PC-9 (cell line): ENCODE data around the gene NUBPL. TPM values are rescaled to one million over a fixed set of nuclear protein-coding genes. Genes with fewer than 3 reads are reported as not detected.

Experiments used
- BruUV-seq: library from RNA; stranded (reverse); fragments of 400-500 nt; replicated peaks from 2 replicates; lab custom pipeline; 2021; lab: Mats Ljungman, UMichigan
- CTCF ChIA-PET: fragments of 300-600 bp; sonication (Branson Sonifier 250); formaldehyde crosslinking; loops from one replicate; lab custom pipeline; 2022; ENCODE audit warnings: antibody characterized with exemption; lab: Charles Lee
- POLR2A ChIA-PET: fragments of 300-600 bp; sonication (Branson Sonifier 250); formaldehyde crosslinking; loops from one replicate; lab custom pipeline; 2022; ENCODE audit warnings: antibody characterized with exemption; ENCODE audit not compliant: unreplicated experiment; lab: Charles Lee
- DNase-seq, 2 experiments: peaks; one replicate each; pipeline versions ENCODE4 v3.0.0 to v3.0.0-alpha.2; 2015 to 2022; ENCODE audit warnings: mixed read lengths in 1 of 2
- H2AFZ ChIP-seq: fragments of 200-600 bp; sonication (generic); 2 replicates; pipeline ENCODE4 v1.8.1; 2017; ENCODE audit warnings: antibody characterized with exemption
- H3F3A ChIP-seq: fragments of 200-600 bp; sonication (generic); 2 replicates; pipeline ENCODE4 v1.8.1; 2017; ENCODE audit warnings: antibody characterized with exemption, mild to moderate bottlenecking, low read depth; ENCODE audit not compliant: insufficient read depth
- H3K27ac ChIP-seq: fragments of 200-600 bp; sonication (generic); 2 replicates; pipeline ENCODE4 v1.6.1; 2016; ENCODE audit warnings: mixed run types
- H3K27me3 ChIP-seq: fragments of 200-600 bp; sonication (generic); 2 replicates; pipeline ENCODE4 v1.6.1; 2016; ENCODE audit warnings: low read depth, mixed run types; ENCODE audit not compliant: insufficient read depth
- H3K36me3 ChIP-seq: fragments of 200-600 bp; sonication (generic); 2 replicates; pipeline ENCODE4 v1.6.1; 2016; ENCODE audit warnings: low read depth, mixed run types
- H3K4me1 ChIP-seq: fragments of 200-600 bp; sonication (generic); replicated peaks from 2 replicates; pipeline ENCODE4 v1.6.1; 2016; ENCODE audit warnings: mixed run types; ENCODE audit not compliant: insufficient read depth
- H3K4me2 ChIP-seq: fragments of 200-600 bp; sonication (generic); 2 replicates; pipeline ENCODE4 v1.6.1; 2017; ENCODE audit warnings: mixed run types
- H3K4me3 ChIP-seq: fragments of 200-600 bp; sonication (generic); 2 replicates; pipeline ENCODE4 v1.6.1; 2016; ENCODE audit warnings: mixed run types
- H3K79me2 ChIP-seq: fragments of 200-600 bp; sonication (generic); 2 replicates; pipeline ENCODE4 v1.6.1; 2017; ENCODE audit warnings: low read depth, mixed run types
- H3K9me2 ChIP-seq: fragments of 200-600 bp; sonication (generic); 2 replicates; pipeline ENCODE4 v1.8.1; 2017; ENCODE audit warnings: mild to moderate bottlenecking; ENCODE audit not compliant: insufficient read depth
- H3K9me3 ChIP-seq: fragments of 200-600 bp; sonication (generic); 2 replicates; pipeline ENCODE4 v1.8.1; 2016; ENCODE audit warnings: low read depth; ENCODE audit not compliant: insufficient read depth
- H4K20me1 ChIP-seq: fragments of 200-600 bp; sonication (generic); 2 replicates; pipeline ENCODE4 v1.8.1; 2017; ENCODE audit not compliant: insufficient read depth
- EZH2 ChIP-seq: fragments of 200-600 bp; sonication (generic); IDR thresholded peaks from 2 replicates; pipeline ENCODE4 v1.8.0; 2017; ENCODE audit warnings: antibody characterized with exemption, low read depth
- intact Hi-C: fragments of 100-400 bp; cut with micrococcal nuclease; formaldehyde crosslinking; loops from one replicate; pipeline ENCODE4 v1.10.0; 2022; ENCODE audit not compliant: unreplicated experiment
- total RNA-seq: library from RNA; stranded (reverse); gene quantifications from 2 replicates; pipeline ENCODE4 v1.2.3, GENCODE V29; 2021
- TF ChIP-seq, protein P1 (sequence below): fragments of 200-600 bp; sonication (generic); conservative IDR thresholded peaks from 2 replicates; pipeline ENCODE4 v1.6.1; 2017; ENCODE audit warnings: mixed run types, antibody characterized with exemption, mild to moderate bottlenecking, moderate library complexity

Gene NUBPL
- total RNA-seq, 1 experiment from 2014 or later = 14.6 TPM

DNA sequence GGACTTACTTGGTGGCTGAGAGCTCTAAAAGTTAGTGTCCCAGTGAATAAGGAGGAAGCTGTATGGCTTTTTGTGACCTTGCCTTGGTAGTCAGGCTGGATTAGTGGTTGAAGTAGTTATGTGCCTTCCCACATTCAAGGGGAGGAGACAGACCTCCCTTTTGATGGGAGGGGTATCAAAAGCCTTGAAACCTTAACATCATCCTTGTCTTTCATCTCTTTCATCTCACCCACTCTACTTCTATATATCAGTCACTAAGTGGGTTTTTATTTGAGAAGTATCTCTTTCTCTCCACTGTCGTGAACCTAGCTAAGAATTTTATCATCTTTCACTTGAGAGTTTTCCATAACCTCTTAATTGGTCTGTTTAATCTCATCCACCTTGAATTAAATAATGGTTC lies 15.7 kb downstream of the NUBPL start:
- no peaks in the 10 kb centered on the region for H3K36me3 ChIP-seq
- TF ChIP-seq, protein P1, sequence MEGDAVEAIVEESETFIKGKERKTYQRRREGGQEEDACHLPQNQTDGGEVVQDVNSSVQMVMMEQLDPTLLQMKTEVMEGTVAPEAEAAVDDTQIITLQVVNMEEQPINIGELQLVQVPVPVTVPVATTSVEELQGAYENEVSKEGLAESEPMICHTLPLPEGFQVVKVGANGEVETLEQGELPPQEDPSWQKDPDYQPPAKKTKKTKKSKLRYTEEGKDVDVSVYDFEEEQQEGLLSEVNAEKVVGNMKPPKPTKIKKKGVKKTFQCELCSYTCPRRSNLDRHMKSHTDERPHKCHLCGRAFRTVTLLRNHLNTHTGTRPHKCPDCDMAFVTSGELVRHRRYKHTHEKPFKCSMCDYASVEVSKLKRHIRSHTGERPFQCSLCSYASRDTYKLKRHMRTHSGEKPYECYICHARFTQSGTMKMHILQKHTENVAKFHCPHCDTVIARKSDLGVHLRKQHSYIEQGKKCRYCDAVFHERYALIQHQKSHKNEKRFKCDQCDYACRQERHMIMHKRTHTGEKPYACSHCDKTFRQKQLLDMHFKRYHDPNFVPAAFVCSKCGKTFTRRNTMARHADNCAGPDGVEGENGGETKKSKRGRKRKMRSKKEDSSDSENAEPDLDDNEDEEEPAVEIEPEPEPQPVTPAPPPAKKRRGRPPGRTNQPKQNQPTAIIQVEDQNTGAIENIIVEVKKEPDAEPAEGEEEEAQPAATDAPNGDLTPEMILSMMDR = no peak
- no peak for TF ChIP-seq EZH2
- no peak for DNase-seq
- ChIA-PET POLR2A (no interaction called here), CTCF (no interaction called here)
- H3K9me3 ChIP-seq = no peaks in the 10 kb centered on the region
- no peaks in the 10 kb centered on the region for H3K9me2 ChIP-seq
- BruUV-seq = no TSS peak
- no peak overlapping the region for H3K4me3 ChIP-seq
- no peaks in the 10 kb centered on the region for H3K4me1 ChIP-seq
- no peak overlapping the region for H2AFZ ChIP-seq
- H3K79me2 ChIP-seq = no peaks in the 10 kb centered on the region
- no peaks in the 10 kb centered on the region for H4K20me1 ChIP-seq
- no peaks in the 10 kb centered on the region for H3F3A ChIP-seq
- H3K4me2 ChIP-seq = no peak overlapping the region
- no peak overlapping the region for H3K27ac ChIP-seq
- intact Hi-C loops = no loop called here
- no peaks in the 10 kb centered on the region for H3K27me3 ChIP-seq

DNA sequence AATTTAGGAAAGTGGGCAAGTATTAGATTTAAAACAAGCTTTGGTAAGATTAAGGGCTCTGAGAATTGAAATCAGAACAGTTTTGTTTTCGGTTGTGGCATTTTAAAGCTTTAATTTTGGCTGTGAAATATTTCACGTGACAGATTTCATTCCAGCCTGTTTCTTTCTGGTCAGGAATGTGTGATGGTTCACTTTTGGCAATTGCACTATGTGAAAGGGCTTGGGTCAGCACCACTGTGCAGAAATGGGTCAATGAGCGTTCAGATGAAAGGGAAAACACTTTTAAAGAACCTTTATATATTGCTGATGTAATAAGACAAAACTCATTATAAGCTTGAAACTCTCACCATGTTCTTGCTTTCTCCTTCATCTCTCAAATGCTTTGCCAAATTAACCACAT lies 17.1 kb downstream of the NUBPL start:
- Histone ChIP-seq H3K4me3 (no peak overlapping the region), H3K36me3 (no peaks in the 10 kb centered on the region), H3K4me1 (no peaks in the 10 kb centered on the region), H3K9me3 (no peaks in the 10 kb centered on the region), H3K4me2 (no peak overlapping the region), H3K79me2 (no peaks in the 10 kb centered on the region), H2AFZ (no peak overlapping the region), H3F3A (no peaks in the 10 kb centered on the region), H4K20me1 (no peaks in the 10 kb centered on the region), H3K27ac (no peak overlapping the region), H3K27me3 (no peaks in the 10 kb centered on the region), H3K9me2 (no peaks in the 10 kb centered on the region)
- BruUV-seq = no TSS peak
- no peak for TF ChIP-seq EZH2
- TF ChIP-seq, protein P1 = no peak
- ChIA-PET POLR2A (no interaction called here), CTCF (no interaction called here)
- intact Hi-C loops = no loop called here
- DNase-seq = no peak

DNA sequence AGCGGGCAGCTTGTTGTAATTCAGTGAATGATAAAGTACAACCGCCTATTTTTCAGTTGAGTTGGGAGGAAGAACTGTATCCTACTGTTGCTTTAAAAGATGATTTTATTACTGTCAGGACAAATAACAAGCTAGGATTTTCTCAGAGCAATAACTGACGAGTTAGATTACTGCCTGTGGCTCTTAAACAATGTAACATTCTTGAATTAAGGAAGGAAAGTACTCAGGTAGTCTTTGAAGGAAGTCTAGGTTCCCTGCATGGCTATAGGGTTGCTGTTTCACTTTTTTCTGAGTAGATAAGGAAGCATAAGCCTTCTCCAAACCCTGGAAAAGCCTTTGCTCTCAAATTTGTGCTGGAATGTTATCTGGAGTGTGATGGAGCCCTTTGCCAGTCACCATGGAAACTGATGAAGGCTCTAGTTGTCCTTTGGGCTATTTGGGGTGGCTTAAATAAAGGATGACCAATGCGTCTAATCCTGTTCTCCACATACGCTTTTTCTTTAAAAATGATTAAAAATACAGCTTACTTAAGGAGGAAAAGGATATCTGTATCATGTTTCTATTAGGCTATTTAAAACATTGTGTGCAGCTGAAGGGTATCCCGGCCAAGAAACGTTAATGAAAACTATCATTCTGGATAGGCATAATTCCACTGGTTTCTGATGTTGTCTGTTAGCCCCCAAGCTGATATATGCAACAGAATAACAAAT lies 17.7 kb downstream of the NUBPL start:
- no peak overlapping the region for H2AFZ ChIP-seq
- no peaks in the 10 kb centered on the region for H4K20me1 ChIP-seq
- CTCF ChIA-PET = no interaction called here
- H3K79me2 ChIP-seq = no peaks in the 10 kb centered on the region
- no peaks in the 10 kb centered on the region for H3F3A ChIP-seq
- POLR2A ChIA-PET = no interaction called here
- no peaks in the 10 kb centered on the region for H3K27me3 ChIP-seq
- no TSS peak for BruUV-seq
- no peaks in the 10 kb centered on the region for H3K9me3 ChIP-seq
- no peak overlapping the region for H3K27ac ChIP-seq
- H3K4me3 ChIP-seq = no peak overlapping the region
- no peak for DNase-seq
- H3K4me2 ChIP-seq = no peak overlapping the region
- H3K36me3 ChIP-seq = no peaks in the 10 kb centered on the region
- TF ChIP-seq, protein P1 = no peak
- no peak for TF ChIP-seq EZH2
- intact Hi-C loops = no loop called here
- H3K4me1 ChIP-seq = no peaks in the 10 kb centered on the region
- no peaks in the 10 kb centered on the region for H3K9me2 ChIP-seq
